Left ventricle myocardium inferior (tissue), 1 donor: Measurements from ENCODE around the gene ICAM1. TPM values are rescaled to one million over a fixed set of nuclear protein-coding genes. Genes with fewer than 3 reads are reported as not detected.

Experiments used
- DNase-seq: peaks from one replicate; pipeline ENCODE4 v3.0.0-alpha.2; 2020
- H3K27ac ChIP-seq: fragments of 200-600 bp; replicated peaks from 2 replicates; pipeline ENCODE4 v1.8.0; 2021
- H3K27me3 ChIP-seq: fragments of 200-600 bp; 2 replicates; pipeline ENCODE4 v1.8.0; 2021; ENCODE audit warnings: low read depth
- H3K36me3 ChIP-seq: fragments of 200-600 bp; 2 replicates; pipeline ENCODE4 v1.8.0; 2021
- H3K4me1 ChIP-seq: fragments of 200-600 bp; 2 replicates; pipeline ENCODE4 v1.8.0; 2021
- H3K4me3 ChIP-seq: fragments of 200-600 bp; 2 replicates; pipeline ENCODE4 v1.8.0; 2021; ENCODE audit warnings: mild to moderate bottlenecking, moderate library complexity
- H3K9me3 ChIP-seq: fragments of 200-600 bp; replicated peaks from 2 replicates; pipeline ENCODE4 v1.8.0; 2021
- intact Hi-C: fragments of 100-400 bp; cut with micrococcal nuclease; formaldehyde crosslinking; loops from one replicate; pipeline ENCODE4 v1.11.0; 2022
- total RNA-seq: library from RNA; stranded (reverse); fragmentation: NEBNext Ultra II Directional; extraction: Animal tissue kit (Norgen Biotek cat#: 25700); gene quantifications from one replicate; pipeline ENCODE4 v1.2.1, GENCODE V29; 2021
- TF ChIP-seq, protein P1 (sequence below): fragments of 200-600 bp; IDR thresholded peaks from 2 replicates; pipeline ENCODE4 v1.8.0; 2021; ENCODE audit warnings: antibody characterized with exemption, mild to moderate bottlenecking, borderline replicate concordance
- donor health status: DM: no; HTN: yes; CAD: no; lungs with severe emphysema.

ICAM1 gene
- total RNA-seq, 1 donor from 2014 or later, result 7.1 TPM

GRCh38 chr19:10226021-10226375 is 44.9 kb upstream of the ICAM1 start:
- Histone ChIP-seq H3K4me1 (peaks cover 57% of the 10 kb centered on the region), H3K36me3 (peaks cover 11% of the 10 kb centered on the region), H3K27ac (peak overlapping the region; percentile 95), H3K27me3 (peaks cover 13% of the 10 kb centered on the region), H3K9me3 (no peaks in the 10 kb centered on the region), H3K4me3 (peak overlapping the region; percentile 19)
- DNase-seq, result peak; percentile 34
- TF ChIP-seq, protein P1, sequence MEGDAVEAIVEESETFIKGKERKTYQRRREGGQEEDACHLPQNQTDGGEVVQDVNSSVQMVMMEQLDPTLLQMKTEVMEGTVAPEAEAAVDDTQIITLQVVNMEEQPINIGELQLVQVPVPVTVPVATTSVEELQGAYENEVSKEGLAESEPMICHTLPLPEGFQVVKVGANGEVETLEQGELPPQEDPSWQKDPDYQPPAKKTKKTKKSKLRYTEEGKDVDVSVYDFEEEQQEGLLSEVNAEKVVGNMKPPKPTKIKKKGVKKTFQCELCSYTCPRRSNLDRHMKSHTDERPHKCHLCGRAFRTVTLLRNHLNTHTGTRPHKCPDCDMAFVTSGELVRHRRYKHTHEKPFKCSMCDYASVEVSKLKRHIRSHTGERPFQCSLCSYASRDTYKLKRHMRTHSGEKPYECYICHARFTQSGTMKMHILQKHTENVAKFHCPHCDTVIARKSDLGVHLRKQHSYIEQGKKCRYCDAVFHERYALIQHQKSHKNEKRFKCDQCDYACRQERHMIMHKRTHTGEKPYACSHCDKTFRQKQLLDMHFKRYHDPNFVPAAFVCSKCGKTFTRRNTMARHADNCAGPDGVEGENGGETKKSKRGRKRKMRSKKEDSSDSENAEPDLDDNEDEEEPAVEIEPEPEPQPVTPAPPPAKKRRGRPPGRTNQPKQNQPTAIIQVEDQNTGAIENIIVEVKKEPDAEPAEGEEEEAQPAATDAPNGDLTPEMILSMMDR, result no peak
- intact Hi-C loops, result no loop called here

- TF ChIP-seq, protein P1, result no peak
- Histone ChIP-seq H3K9me3 (no peaks in the 10 kb centered on the region), H3K4me1 (peaks cover 62% of the 10 kb centered on the region), H3K36me3 (peaks cover 11% of the 10 kb centered on the region), H3K27me3 (peaks cover 16% of the 10 kb centered on the region), H3K4me3 (peak overlapping the region; percentile 26), H3K27ac (peak overlapping the region; percentile 95)
- DNase-seq, result peak; percentile 83
- intact Hi-C loops, result no loop called here
Measured at GRCh38 chr19:10226376-10227025, 44.4 kb upstream of the ICAM1 start.

DNA sequence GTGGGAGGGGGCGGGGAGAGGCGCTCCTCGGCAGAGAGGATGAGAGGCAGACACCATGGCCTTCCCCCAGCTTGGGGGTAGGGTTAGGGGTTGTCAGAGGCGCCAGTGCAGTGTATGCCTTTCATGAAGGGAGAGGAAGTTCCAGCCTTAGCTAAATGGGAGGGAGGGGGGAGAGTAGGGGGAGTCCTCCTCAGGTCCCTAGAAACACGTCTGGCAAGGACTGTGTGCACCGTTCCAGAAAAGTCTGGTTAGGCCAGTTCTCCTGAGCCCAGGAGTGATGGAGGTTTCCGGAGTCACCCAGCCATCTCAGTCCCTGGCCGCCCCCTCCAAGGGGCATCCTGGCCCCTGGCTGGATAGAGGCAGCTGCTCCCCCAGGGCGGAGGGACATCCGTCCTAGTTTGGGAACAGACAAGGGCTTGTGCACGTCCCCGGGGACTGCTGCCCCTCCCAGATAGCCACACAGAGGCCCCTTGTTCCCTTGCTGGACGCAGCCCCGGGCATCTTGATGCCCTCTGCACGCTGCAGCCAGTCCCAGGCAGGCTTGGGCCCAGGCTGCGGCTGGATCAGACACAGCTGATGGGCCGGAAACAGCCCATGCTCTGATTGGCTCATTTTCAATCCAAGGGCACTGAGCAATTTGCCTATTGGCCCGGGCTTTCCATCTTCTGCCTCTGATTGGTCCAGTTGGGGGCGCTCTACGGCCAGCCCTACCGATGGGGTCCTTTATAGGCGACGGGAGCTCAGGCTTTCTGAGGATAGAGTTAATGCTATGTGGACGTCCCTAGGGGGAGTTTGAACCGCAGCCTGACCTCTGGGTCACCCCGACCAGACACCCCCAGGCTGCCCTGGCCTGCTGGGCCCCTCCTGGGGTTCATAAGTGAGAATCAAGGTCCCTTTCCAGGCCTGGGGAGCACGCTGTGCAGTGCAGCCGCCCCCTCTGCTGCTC is 43.6 kb upstream of the ICAM1 start:
- intact Hi-C loops, result no loop called here
- H3K4me1 ChIP-seq, result peaks cover 66% of the 10 kb centered on the region
- peak overlapping the region; percentile 95 for H3K27ac ChIP-seq

GRCh38 chr19:10228393-10228792 is 42.5 kb upstream of the ICAM1 start:
- Histone ChIP-seq H3K4me3 (peak overlapping the region; percentile 93), H3K27ac (peak overlapping the region; percentile 95), H3K27me3 (peaks cover 16% of the 10 kb centered on the region), H3K36me3 (peaks cover 11% of the 10 kb centered on the region), H3K4me1 (peaks cover 66% of the 10 kb centered on the region), H3K9me3 (no peaks in the 10 kb centered on the region)
- TF ChIP-seq, protein P1, result no peak
- intact Hi-C loops, result no loop called here
- DNase-seq, result no peak

More for the DNA sequence above, 43.6 kb upstream of the ICAM1 start:
- Histone ChIP-seq H3K4me3 (peak overlapping the region; percentile 26), H3K9me3 (no peaks in the 10 kb centered on the region), H3K36me3 (peaks cover 11% of the 10 kb centered on the region), H3K27me3 (peaks cover 16% of the 10 kb centered on the region)
- peak; percentile 56 for DNase-seq
- TF ChIP-seq, protein P1, result no peak

- Histone ChIP-seq H3K4me1 (peaks cover 66% of the 10 kb centered on the region), H3K27ac (peak overlapping the region; percentile 95)
Measured at GRCh38 chr19:10228920-10229319, 42.0 kb upstream of the ICAM1 start.

More at GRCh38 chr19:10228920-10229319, 42.0 kb upstream of the ICAM1 start:
- H3K4me3 ChIP-seq, result peak overlapping the region; percentile 93
- no peaks in the 10 kb centered on the region for H3K9me3 ChIP-seq
- TF ChIP-seq, protein P1, result peak; percentile 68
- H3K27me3 ChIP-seq, result peaks cover 16% of the 10 kb centered on the region
- intact Hi-C loops, result no loop called here
- no peak for DNase-seq
- H3K36me3 ChIP-seq, result peaks cover 7% of the 10 kb centered on the region
